HEK293 (cell line): ENCODE measurements around the gene RNF44.

ENCODE experiments used
- CTCF ChIA-PET: fragments of 350-600 bp; formaldehyde crosslinking; extraction: SDS; loops from one replicate; lab custom pipeline; 2021; ENCODE audit warnings: antibody characterized with exemption; lab: Yijun Ruan, JAX
- POLR2A ChIA-PET: fragments of 300-600 bp; formaldehyde crosslinking; extraction: SDS; loops from one replicate; lab custom pipeline; 2020; ENCODE audit warnings: antibody characterized with exemption, inconsistent platforms; lab: Yijun Ruan, JAX
- H3K27ac ChIP-seq: fragments of 200-500 bp; sonication (Bioruptor generic); 2 replicates; pipeline ENCODE4 v1.5.1; 2014; ENCODE audit warnings: low read depth, low read length, control low read depth, inconsistent platforms; ENCODE audit errors: extremely low read depth
- H3K36me3 ChIP-seq, 2 experiments: fragments of 200-500 bp in 1 of 2; sonication (Bioruptor generic) in 1 of 2; 1 replicate in 1 of 2; 2 replicates in 1 of 2; pipeline ENCODE4 v1.5.1; 2014 to 2017; ENCODE audit warnings: inconsistent platforms in 2 of 2, low read length in 2 of 2; ENCODE audit not compliant: control insufficient read depth in 2 of 2, insufficient read depth in 1 of 2
- H3K4me1 ChIP-seq: fragments of 200-500 bp; sonication (Bioruptor generic); 2 replicates; pipeline ENCODE4 v1.5.1; 2014; ENCODE audit warnings: mild to moderate bottlenecking, low read length, inconsistent platforms; ENCODE audit not compliant: control insufficient read depth, insufficient read depth
- H3K4me3 ChIP-seq: 2 replicates; pipeline ENCODE4 v1.5.1; 2011; ENCODE audit warnings: low read depth, mild to moderate bottlenecking, control low read depth, low read length, moderate library complexity
- H3K9me3 ChIP-seq: fragments of 200-500 bp; sonication (Bioruptor generic); 2 replicates; pipeline ENCODE4 v1.5.1; 2014; ENCODE audit warnings: low read depth, low read length, inconsistent platforms; ENCODE audit not compliant: control insufficient read depth, insufficient read depth
- GFI1B ChIP-seq: fragments of 450-650 bp; formaldehyde crosslinking; IDR thresholded peaks from 2 replicates; pipeline ENCODE4 v1.5.1; 2016; ENCODE audit warnings: missing biosample characterization, missing genetic modification characterization
- GLIS1 ChIP-seq: fragments of 450-650 bp; formaldehyde crosslinking; IDR thresholded peaks from 2 replicates; pipeline ENCODE4 v1.5.1; 2016; ENCODE audit warnings: missing biosample characterization, missing genetic modification characterization
- HOXC10 ChIP-seq: sonication (generic); formaldehyde crosslinking; IDR thresholded peaks from 2 replicates; pipeline ENCODE4 v1.8.1; 2023; ENCODE audit warnings: mild to moderate bottlenecking, missing genetic modification reagents
- IKZF3 ChIP-seq: fragments of 450-650 bp; IDR thresholded peaks from 2 replicates; pipeline ENCODE4 v1.5.0; 2018; ENCODE audit warnings: missing biosample characterization, mild to moderate bottlenecking, missing genetic modification characterization, moderate library complexity
- KLF9 ChIP-seq: fragments of 450-650 bp; formaldehyde crosslinking; IDR thresholded peaks from 2 replicates; pipeline ENCODE4 v1.5.1; 2016; ENCODE audit warnings: missing biosample characterization, missing genetic modification characterization, low read depth
- PATZ1 ChIP-seq: fragments of 450-650 bp; formaldehyde crosslinking; IDR thresholded peaks from 2 replicates; pipeline ENCODE4 v1.5.1; 2016; ENCODE audit warnings: missing biosample characterization, missing genetic modification characterization
- ZNF280C ChIP-seq: fragments of 450-650 bp; formaldehyde crosslinking; IDR thresholded peaks from 2 replicates; pipeline ENCODE4 v1.5.1; 2016; ENCODE audit warnings: missing biosample characterization, missing genetic modification characterization
- ZNF366 ChIP-seq: fragments of 450-650 bp; formaldehyde crosslinking; conservative IDR thresholded peaks from 2 replicates; pipeline ENCODE4 v1.5.1; 2016; ENCODE audit warnings: missing biosample characterization, missing genetic modification characterization
- ZNF561 ChIP-seq: fragments of 450-650 bp; IDR thresholded peaks from 2 replicates; pipeline ENCODE4 v1.5.1; 2018; ENCODE audit warnings: missing biosample characterization, missing genetic modification characterization, borderline replicate concordance
- ZNF600 ChIP-seq: fragments of 450-650 bp; formaldehyde crosslinking; IDR thresholded peaks from 2 replicates; pipeline ENCODE4 v1.5.1; 2016; ENCODE audit warnings: missing biosample characterization, missing genetic modification characterization
- ZNF626 ChIP-seq: fragments of 450-650 bp; sonication (Bioruptor Pico); formaldehyde crosslinking; IDR thresholded peaks from 2 replicates; pipeline ENCODE4 v1.5.1; 2018; ENCODE audit warnings: missing biosample characterization, missing genetic modification characterization, inconsistent platforms
- ZNF639 ChIP-seq: fragments of 450-650 bp; formaldehyde crosslinking; IDR thresholded peaks from 2 replicates; pipeline ENCODE4 v1.5.1; 2016; ENCODE audit warnings: missing biosample characterization, missing genetic modification characterization
- ZNF747 ChIP-seq: fragments of 450-650 bp; formaldehyde crosslinking; IDR thresholded peaks from 2 replicates; pipeline ENCODE4 v1.5.1; 2016; ENCODE audit warnings: missing biosample characterization, missing genetic modification characterization
- ZSCAN23 ChIP-seq: fragments of 450-650 bp; formaldehyde crosslinking; IDR thresholded peaks from 2 replicates; pipeline ENCODE4 v1.5.1; 2016; ENCODE audit warnings: missing biosample characterization, missing genetic modification characterization

RNF44 gene

GRCh38 chr5:176543428-176544182 is 6.4 kb upstream of the RNF44 start (continued):
- peak; percentile 75 for TF ChIP-seq PATZ1
- 0 out of 2 replicates have a peak, but pooled peaks have one; percentile 14 for TF ChIP-seq ZNF639
- TF ChIP-seq ZNF280C: no peak
- TF ChIP-seq ZNF600 (tag by site-specific recombination): peak; percentile 96
- TF ChIP-seq GLIS1 (tag by site-specific recombination): peak; percentile 74
- no peak for TF ChIP-seq GFI1B (tag by site-specific recombination)
- TF ChIP-seq ZNF747: no peak
- TF ChIP-seq, all 188 proteins: peak for 45

GRCh38 chr5:176542596-176543427 is 5.6 kb upstream of the RNF44 start:
- ChIA-PET CTCF (interaction anchor here (0.6 to 1.8 kb wide), 10 partner anchors 9 to 1635 kb away, joined by 3 to 9 read pairs (median 4); partner anchors contain the start of genes CLTB and FAF2), POLR2A (interaction anchor here (0.6 to 2.0 kb wide), 5 partner anchors 11 to 154 kb away, joined by 3 to 7 read pairs (median 5); partner anchors contain the start of genes CLTB, FAF2, HIGD2A and NOP16)
- H3K9me3 ChIP-seq: no peaks in the 10 kb centered on the region
- peak overlapping the region; percentile 47 for H3K4me3 ChIP-seq
- H3K36me3 ChIP-seq: no peaks in the 10 kb centered on the region
- TF ChIP-seq ZNF626 (tag by site-specific recombination): no peak
- peak; percentile 78 for TF ChIP-seq ZNF600 (tag by site-specific recombination)
- 0 out of 2 replicates have a peak, but pooled peaks have one; percentile 34 for TF ChIP-seq PATZ1
- peak; percentile 15; the same call in 1 of the 2 replicates for TF ChIP-seq ZNF561 (tag by site-specific recombination)
- TF ChIP-seq HOXC10: no peak
- no peak for TF ChIP-seq KLF9
- TF ChIP-seq IKZF3 (tag by site-specific recombination): 0 out of 2 replicates have a peak, but pooled peaks have one; percentile 14
- TF ChIP-seq ZSCAN23 (tag by site-specific recombination): no peak
- TF ChIP-seq ZNF366 (tag by site-specific recombination): peak; percentile 53
- peak overlapping the region; percentile 65; the same call in 1 of the 2 replicates for H3K27ac ChIP-seq
- peaks cover 3% of the 10 kb centered on the region; the same call in 1 of the 2 replicates for H3K4me1 ChIP-seq
